ENCODE results near the gene DLX3. TPM values are rescaled to one million over a fixed set of nuclear protein-coding genes. Genes with fewer than 3 reads are reported as not detected.

DLX3 gene
- total RNA-seq, 4 donors from 2014 or later: 12.9 to 31.8 (median 23.8) TPM

DNA sequence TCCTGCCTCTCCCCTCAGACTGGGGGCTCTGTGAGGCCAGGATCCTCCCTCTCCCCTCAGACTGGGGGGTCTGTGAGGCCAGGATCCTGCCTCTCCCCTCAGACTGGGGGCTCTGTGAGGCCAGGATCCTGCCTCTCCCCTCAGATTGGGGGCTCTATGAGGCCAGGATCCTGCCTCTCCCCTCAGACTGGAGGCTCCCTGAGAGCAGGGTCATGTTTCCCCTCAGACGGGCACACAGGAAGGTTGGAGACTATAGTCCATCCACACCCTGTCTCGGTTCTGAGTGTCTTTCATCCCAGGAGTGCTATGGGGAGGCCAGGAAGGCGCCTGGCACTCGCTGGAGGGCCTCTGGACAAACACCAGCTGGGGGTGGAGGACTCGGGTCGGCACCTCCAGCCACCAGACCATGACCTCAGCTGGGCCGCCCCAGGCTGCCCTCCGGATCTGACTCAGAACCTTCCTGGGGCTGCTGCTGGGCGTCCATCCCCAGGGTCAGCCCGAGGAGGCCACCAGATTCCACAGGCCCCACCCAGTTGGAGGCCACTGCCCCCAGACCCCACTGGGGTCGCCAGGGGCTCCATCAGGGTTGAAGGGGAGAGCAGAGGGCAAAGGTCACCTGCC is 48.0 kb downstream of the DLX3 start:
- TF ChIP-seq EP300 (IDR thresholded peaks at IDR 0.05) (no peak), POLR2AphosphoS5 (IDR thresholded peaks at IDR 0.05) (no peak), CTCF (IDR thresholded peaks at IDR 0.05) (no peak), POLR2A (IDR thresholded peaks at IDR 0.05) (no peak)
- H3K36me3 ChIP-seq: no peaks in the 10 kb centered on the region
- WGBS: 82% methylated on average over 4 of the region's 11 CpGs
- peaks cover 6% of the 10 kb centered on the region for H3K4me1 ChIP-seq
- H3K4me3 ChIP-seq: no peak overlapping the region
- H3K27me3 ChIP-seq: peaks cover 75% of the 10 kb centered on the region
- no peaks in the 10 kb centered on the region for H3K9me3 ChIP-seq
- H3K27ac ChIP-seq: no peak overlapping the region
- no peak for DNase-seq (ENCODE audit: low spot score in 2 of 2)

- TF ChIP-seq POLR2AphosphoS5 (IDR thresholded peaks at IDR 0.05) (no peak), POLR2A (IDR thresholded peaks at IDR 0.05) (no peak), CTCF (IDR thresholded peaks at IDR 0.05) (no peak), EP300 (IDR thresholded peaks at IDR 0.05) (no peak)
- DNase-seq (ENCODE audit: low spot score in 2 of 2): no peak
- H3K36me3 ChIP-seq: no peaks in the 10 kb centered on the region
- no peak overlapping the region for H3K4me3 ChIP-seq
- no peak overlapping the region for H3K27ac ChIP-seq
- no peaks in the 10 kb centered on the region for H3K4me1 ChIP-seq
- WGBS: 83% methylated on average over 3 of the region's 8 CpGs
- H3K27me3 ChIP-seq: peaks cover 69% of the 10 kb centered on the region
- H3K9me3 ChIP-seq: no peaks in the 10 kb centered on the region
These were observed 48.8 kb downstream of the DLX3 start for GRCh38 chr17:49946208-49946607.

- no peaks in the 10 kb centered on the region for H3K36me3 ChIP-seq
These were observed 50.7 kb downstream of the DLX3 start for GRCh38 chr17:49944273-49944870.

DNA sequence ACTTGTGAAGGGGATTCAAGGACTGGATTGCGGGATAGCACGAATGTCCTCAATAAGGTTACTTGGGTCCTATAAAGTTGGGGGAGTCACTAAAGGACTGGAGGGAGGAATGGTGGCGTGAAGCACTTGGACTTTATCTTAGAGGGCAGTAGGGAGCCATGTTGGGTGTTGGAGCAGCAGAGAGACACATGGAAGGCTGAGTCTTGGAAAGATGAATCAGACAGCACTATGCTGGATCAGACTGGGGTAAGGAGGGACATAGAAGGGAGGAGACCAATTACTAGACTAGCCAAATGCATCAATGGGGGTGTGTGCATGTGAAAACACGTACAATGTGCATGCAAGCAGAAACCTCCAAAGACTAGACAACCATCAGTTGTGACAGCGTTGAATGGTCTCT is 52.1 kb downstream of the DLX3 start:
- 87% methylated on average over 5 of the region's 5 CpGs for WGBS
- H3K9me3 ChIP-seq: no peaks in the 10 kb centered on the region
- no peak overlapping the region for H3K27ac ChIP-seq
- DNase-seq (ENCODE audit: low spot score in 2 of 2): no peak
- no peak overlapping the region for H3K4me3 ChIP-seq
- TF ChIP-seq CTCF (IDR thresholded peaks at IDR 0.05) (no peak), EP300 (IDR thresholded peaks at IDR 0.05) (no peak), POLR2A (IDR thresholded peaks at IDR 0.05) (no peak), POLR2AphosphoS5 (IDR thresholded peaks at IDR 0.05) (no peak)
- H3K36me3 ChIP-seq: no peaks in the 10 kb centered on the region
- H3K27me3 ChIP-seq: peaks cover 58% of the 10 kb centered on the region
- no peaks in the 10 kb centered on the region for H3K4me1 ChIP-seq

More at GRCh38 chr17:49944273-49944870, 50.7 kb downstream of the DLX3 start:
- Histone ChIP-seq H3K27ac (no peak overlapping the region), H3K4me3 (no peak overlapping the region), H3K9me3 (no peaks in the 10 kb centered on the region), H3K27me3 (peaks cover 64% of the 10 kb centered on the region), H3K4me1 (no peaks in the 10 kb centered on the region)
- no peak for DNase-seq (ENCODE audit: low spot score in 2 of 2)
- TF ChIP-seq EP300 (IDR thresholded peaks at IDR 0.05) (no peak), POLR2A (IDR thresholded peaks at IDR 0.05) (no peak), POLR2AphosphoS5 (IDR thresholded peaks at IDR 0.05) (no peak), CTCF (IDR thresholded peaks at IDR 0.05) (no peak)
- 81% methylated on average over 18 of the region's 26 CpGs for whole genome bisulfite sequencing

GRCh38 chr17:49941427-49941826 is 53.6 kb downstream of the DLX3 start:
- no peaks in the 10 kb centered on the region for H3K36me3 ChIP-seq

More at GRCh38 chr17:49941427-49941826, 53.6 kb downstream of the DLX3 start:
- WGBS: 54% methylated on average over 9 of the region's 10 CpGs
- TF ChIP-seq POLR2AphosphoS5 (IDR thresholded peaks at IDR 0.05) (no peak), POLR2A (IDR thresholded peaks at IDR 0.05) (no peak), CTCF (IDR thresholded peaks at IDR 0.05) (no peak), EP300 (IDR thresholded peaks at IDR 0.05) (no peak)
- Histone ChIP-seq H3K27ac (no peak overlapping the region), H3K27me3 (peaks cover 48% of the 10 kb centered on the region), H3K4me1 (no peaks in the 10 kb centered on the region), H3K4me3 (no peak overlapping the region), H3K9me3 (no peaks in the 10 kb centered on the region)
- DNase-seq (ENCODE audit: low spot score in 2 of 2): no peak
